ENCODE results near the gene KCNQ1. TPM values are rescaled to one million over a fixed set of nuclear protein-coding genes. Genes with fewer than 3 reads are reported as not detected.

Gene KCNQ1
- total and polyA plus RNA-seq, 7 experiments from 2014 or later = 14.7 to 46.4 (median 36.9) TPM

GRCh38 chr11:2839395-2839943 is 394.7 kb downstream of the KCNQ1 start:
- ChIA-PET POLR2A (no interaction called here), CTCF (no interaction called here)
- no peaks in the 10 kb centered on the region for H3K4me1 ChIP-seq (ENCODE audit: control insufficient read depth in 2 of 2, insufficient read depth in 2 of 2, low read length in 2 of 2)
- no peak overlapping the region for H3K4me3 ChIP-seq (ENCODE audit: low read length)
- no peaks in the 10 kb centered on the region for H3K9me3 Mint-ChIP-seq
- no peak overlapping the region for H3K4me3 Mint-ChIP-seq
- H3K27ac Mint-ChIP-seq = peak overlapping the region in 2 of 9 donors; percentile 2 to 56
- peaks cover 0 to 24% (median 18%) of the 10 kb centered on the region in 7 donors for H3K4me1 Mint-ChIP-seq
- DNase-seq (no peak), ATAC-seq (no peak)
- intact Hi-C loops (cut with micrococcal nuclease) = no loop called here
- no peaks in the 10 kb centered on the region for H3K27me3 ChIP-seq (ENCODE audit: control insufficient read depth in 2 of 2, insufficient read depth in 2 of 2, low read length in 2 of 2)
- H3K36me3 ChIP-seq (ENCODE audit: control insufficient read depth in 2 of 3, insufficient read depth in 3 of 3, low read length in 3 of 3) = no peaks in the 10 kb centered on the region
- no peak overlapping the region for H3K27ac ChIP-seq (ENCODE audit: low read depth, low read length)
- H3K36me3 Mint-ChIP-seq = no peaks in the 10 kb centered on the region
- no peaks in the 10 kb centered on the region for H3K27me3 Mint-ChIP-seq
- H3K9me3 ChIP-seq (ENCODE audit: control insufficient read depth in 2 of 3, low read length in 3 of 3) = no peaks in the 10 kb centered on the region

DNA sequence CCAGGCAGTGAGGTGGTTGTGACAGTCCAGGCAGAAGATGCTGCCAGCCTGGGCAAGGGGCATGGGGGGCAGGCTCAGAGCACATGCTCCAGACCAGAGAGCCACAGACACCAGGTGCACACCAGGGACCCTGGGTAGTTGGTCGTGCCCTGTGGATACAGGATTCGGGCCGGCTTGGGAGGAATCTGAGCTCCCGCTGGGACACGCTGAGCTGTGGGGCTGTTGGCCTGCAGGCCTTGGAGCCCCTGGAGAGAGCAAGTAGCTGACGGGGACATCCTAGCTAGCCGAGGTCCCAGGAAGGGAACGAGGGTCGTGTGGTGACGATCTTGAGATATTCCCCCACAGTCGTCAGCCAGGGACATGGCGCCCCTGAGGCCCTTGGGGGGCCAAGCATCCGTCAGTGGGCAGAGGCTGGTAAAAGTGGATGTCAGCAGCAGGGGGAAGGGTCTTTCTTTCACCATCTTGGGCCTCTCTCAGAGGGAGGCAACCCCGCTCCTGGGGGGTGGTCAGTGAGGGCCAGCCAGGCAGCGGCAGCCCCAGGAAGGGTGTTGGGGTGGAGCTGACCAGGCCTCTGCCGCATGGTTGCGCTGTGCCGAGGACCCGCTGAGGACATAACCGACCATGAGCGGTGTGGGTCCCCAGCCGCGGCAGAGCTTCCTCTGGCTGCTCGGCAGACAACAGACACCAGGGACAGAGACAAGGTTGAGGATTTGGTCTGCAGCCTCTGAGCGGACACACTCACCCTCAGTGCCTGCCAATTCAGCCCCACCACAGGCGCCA is 396.8 kb downstream of the KCNQ1 start:
- ATAC-seq = no peak
- no peaks in the 10 kb centered on the region for H3K27me3 Mint-ChIP-seq

GRCh38 chr11:2842876-2843275 is 398.1 kb downstream of the KCNQ1 start:
- DNase-seq (no peak), ATAC-seq (no peak)
- ChIA-PET POLR2A (no interaction called here), CTCF (no interaction called here)
- Histone ChIP-seq H3K36me3 (ENCODE audit: control insufficient read depth in 2 of 3, insufficient read depth in 3 of 3, low read length in 3 of 3) (peaks cover 0 to 5% (median 0%) of the 10 kb centered on the region in 3 experiments), H3K27ac (ENCODE audit: low read depth, low read length) (no peak overlapping the region), H3K27me3 (ENCODE audit: control insufficient read depth in 2 of 2, insufficient read depth in 2 of 2, low read length in 2 of 2) (no peaks in the 10 kb centered on the region), H3K9me3 (ENCODE audit: control insufficient read depth in 2 of 3, low read length in 3 of 3) (no peaks in the 10 kb centered on the region), H3K4me3 (ENCODE audit: low read length) (no peak overlapping the region), H3K4me1 (ENCODE audit: control insufficient read depth in 2 of 2, insufficient read depth in 2 of 2, low read length in 2 of 2) (no peaks in the 10 kb centered on the region)
- Mint-ChIP-seq H3K4me1 (peaks cover 0 to 24% (median 10%) of the 10 kb centered on the region in 7 donors), H3K4me3 (no peak overlapping the region), H3K27me3 (no peaks in the 10 kb centered on the region), H3K27ac (no peak overlapping the region), H3K36me3 (no peaks in the 10 kb centered on the region), H3K9me3 (no peaks in the 10 kb centered on the region)
- intact Hi-C loops (cut with micrococcal nuclease) = no loop called here

More for the DNA sequence above, 396.8 kb downstream of the KCNQ1 start:
- Histone ChIP-seq H3K4me1 (ENCODE audit: control insufficient read depth in 2 of 2, insufficient read depth in 2 of 2, low read length in 2 of 2) (no peaks in the 10 kb centered on the region), H3K4me3 (ENCODE audit: low read length) (no peak overlapping the region), H3K27me3 (ENCODE audit: control insufficient read depth in 2 of 2, insufficient read depth in 2 of 2, low read length in 2 of 2) (no peaks in the 10 kb centered on the region), H3K36me3 (ENCODE audit: control insufficient read depth in 2 of 3, insufficient read depth in 3 of 3, low read length in 3 of 3) (no peaks in the 10 kb centered on the region), H3K9me3 (ENCODE audit: control insufficient read depth in 2 of 3, low read length in 3 of 3) (no peaks in the 10 kb centered on the region), H3K27ac (ENCODE audit: low read depth, low read length) (no peak overlapping the region)
- Mint-ChIP-seq H3K27ac (peak overlapping the region in 1 of 9 donors; percentile 4), H3K4me3 (no peak overlapping the region), H3K9me3 (no peaks in the 10 kb centered on the region), H3K4me1 (peaks cover 0 to 24% (median 15%) of the 10 kb centered on the region in 7 donors), H3K36me3 (no peaks in the 10 kb centered on the region)
- no peak for DNase-seq
- ChIA-PET CTCF (interaction anchor here (0.5 kb wide), 1 partner anchor 32 kb away, joined by 4 read pairs; no protein-coding TSS in a partner anchor), POLR2A (no interaction called here)
- intact Hi-C loops (cut with micrococcal nuclease) = no loop called here

GRCh38 chr11:2843551-2843950 is 398.7 kb downstream of the KCNQ1 start:
- Histone ChIP-seq H3K4me3 (ENCODE audit: low read length) (no peak overlapping the region), H3K9me3 (ENCODE audit: control insufficient read depth in 2 of 3, low read length in 3 of 3) (no peaks in the 10 kb centered on the region), H3K4me1 (ENCODE audit: control insufficient read depth in 2 of 2, insufficient read depth in 2 of 2, low read length in 2 of 2) (no peaks in the 10 kb centered on the region), H3K27ac (ENCODE audit: low read depth, low read length) (no peak overlapping the region), H3K36me3 (ENCODE audit: control insufficient read depth in 2 of 3, insufficient read depth in 3 of 3, low read length in 3 of 3) (peaks cover 0 to 9% (median 0%) of the 10 kb centered on the region in 3 experiments), H3K27me3 (ENCODE audit: control insufficient read depth in 2 of 2, insufficient read depth in 2 of 2, low read length in 2 of 2) (no peaks in the 10 kb centered on the region)
- no peak for ATAC-seq
- Mint-ChIP-seq H3K9me3 (no peaks in the 10 kb centered on the region), H3K4me1 (peaks cover 0 to 24% (median 9%) of the 10 kb centered on the region in 7 donors), H3K4me3 (no peak overlapping the region), H3K36me3 (no peaks in the 10 kb centered on the region), H3K27ac (peak overlapping the region in 1 of 9 donors; percentile 67), H3K27me3 (no peaks in the 10 kb centered on the region)
- ChIA-PET POLR2A (no interaction called here), CTCF (no interaction called here)
- intact Hi-C loops (cut with micrococcal nuclease) = no loop called here
- DNase-seq = no peak

DNA sequence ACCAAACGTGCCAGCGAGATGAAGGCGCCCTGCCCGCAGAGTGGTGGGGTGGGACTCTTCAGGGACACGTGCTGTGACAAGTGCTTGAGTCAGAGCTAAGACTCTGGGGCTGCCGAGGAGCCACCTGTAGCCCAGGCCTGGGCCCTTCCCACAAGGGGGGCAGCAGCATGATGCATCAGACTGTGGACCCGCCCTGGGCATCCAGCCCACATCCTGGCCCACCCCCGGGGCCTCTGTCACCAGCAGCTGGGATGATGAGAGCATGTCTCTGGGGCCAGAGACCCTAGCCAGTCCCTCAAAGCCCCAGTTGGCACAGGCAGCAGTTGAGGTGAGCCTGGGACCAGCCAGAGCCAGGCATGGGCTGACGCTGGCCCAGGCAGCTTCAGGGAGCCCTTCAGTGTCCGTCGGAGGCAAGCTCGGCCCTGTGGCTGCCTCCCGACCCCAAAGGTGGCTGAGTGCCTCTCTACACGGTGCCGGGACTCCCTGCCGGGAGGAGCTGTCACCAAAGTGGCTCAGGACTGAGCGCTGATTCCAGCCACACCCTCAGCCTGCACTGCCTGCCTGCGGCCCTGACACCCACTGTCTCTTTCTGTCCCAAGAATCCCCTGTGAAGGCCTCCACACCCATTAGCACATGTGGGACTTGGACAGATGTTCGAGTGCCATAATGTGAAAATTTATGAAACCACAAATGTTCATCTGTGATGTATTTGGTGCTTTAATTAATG is 399.5 kb downstream of the KCNQ1 start:
- DNase-seq (no peak), ATAC-seq (no peak)
- Histone ChIP-seq H3K4me3 (ENCODE audit: low read length) (no peak overlapping the region), H3K27me3 (ENCODE audit: control insufficient read depth in 2 of 2, insufficient read depth in 2 of 2, low read length in 2 of 2) (no peaks in the 10 kb centered on the region), H3K36me3 (ENCODE audit: control insufficient read depth in 2 of 3, insufficient read depth in 3 of 3, low read length in 3 of 3) (peaks cover 0 to 10% (median 0%) of the 10 kb centered on the region in 3 experiments), H3K4me1 (ENCODE audit: control insufficient read depth in 2 of 2, insufficient read depth in 2 of 2, low read length in 2 of 2) (no peaks in the 10 kb centered on the region), H3K27ac (ENCODE audit: low read depth, low read length) (no peak overlapping the region), H3K9me3 (ENCODE audit: control insufficient read depth in 2 of 3, low read length in 3 of 3) (no peaks in the 10 kb centered on the region)
- Mint-ChIP-seq H3K27ac (peak overlapping the region in 1 of 9 donors; percentile 22), H3K9me3 (no peaks in the 10 kb centered on the region), H3K27me3 (no peaks in the 10 kb centered on the region), H3K4me3 (no peak overlapping the region), H3K4me1 (peaks cover 0 to 24% (median 9%) of the 10 kb centered on the region in 7 donors), H3K36me3 (peaks cover 0 to 4% (median 0%) of the 10 kb centered on the region in 5 donors)
- intact Hi-C loops (cut with micrococcal nuclease) = no loop called here
- ChIA-PET CTCF (no interaction called here), POLR2A (no interaction called here)

DNA sequence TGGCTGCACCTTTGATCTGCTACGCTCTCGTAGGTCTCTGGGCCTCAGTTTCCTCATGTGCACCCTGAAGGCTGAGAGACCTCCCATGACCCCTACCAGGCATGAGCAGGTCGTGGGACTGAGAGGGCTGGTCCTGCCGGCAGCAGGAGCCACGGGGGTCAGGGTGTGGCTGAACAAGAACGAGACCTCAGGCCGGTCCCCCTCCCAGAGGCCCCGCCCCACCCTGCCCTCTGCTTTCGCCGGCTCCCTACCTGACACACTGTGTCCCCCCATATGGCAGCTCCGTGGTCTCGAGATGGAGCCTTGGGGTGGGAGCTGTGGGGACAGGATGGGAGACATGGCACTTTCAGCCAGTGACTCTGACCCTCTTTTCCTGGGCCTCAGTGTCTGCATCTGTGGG is 400.2 kb downstream of the KCNQ1 start:
- ATAC-seq (no peak), DNase-seq (no peak)
- Histone ChIP-seq H3K27me3 (ENCODE audit: control insufficient read depth in 2 of 2, insufficient read depth in 2 of 2, low read length in 2 of 2) (no peaks in the 10 kb centered on the region), H3K4me3 (ENCODE audit: low read length) (no peak overlapping the region), H3K27ac (ENCODE audit: low read depth, low read length) (no peak overlapping the region), H3K4me1 (ENCODE audit: control insufficient read depth in 2 of 2, insufficient read depth in 2 of 2, low read length in 2 of 2) (no peaks in the 10 kb centered on the region), H3K9me3 (ENCODE audit: control insufficient read depth in 2 of 3, low read length in 3 of 3) (no peaks in the 10 kb centered on the region), H3K36me3 (ENCODE audit: control insufficient read depth in 2 of 3, insufficient read depth in 3 of 3, low read length in 3 of 3) (peaks cover 0 to 10% (median 0%) of the 10 kb centered on the region in 3 experiments)
- peaks cover 0 to 4% (median 0%) of the 10 kb centered on the region in 5 donors for H3K36me3 Mint-ChIP-seq
- no peaks in the 10 kb centered on the region for H3K9me3 Mint-ChIP-seq
- ChIA-PET POLR2A (no interaction called here), CTCF (no interaction called here)
- intact Hi-C loops (cut with micrococcal nuclease) = no loop called here
- no peak overlapping the region for H3K27ac Mint-ChIP-seq
- H3K27me3 Mint-ChIP-seq = no peaks in the 10 kb centered on the region
- no peak overlapping the region for H3K4me3 Mint-ChIP-seq
- H3K4me1 Mint-ChIP-seq = peaks cover 0 to 22% (median 9%) of the 10 kb centered on the region in 7 donors

All from naive thymus-derived CD4-positive, alpha-beta T cell (primary cell).